OCI-LY3 (cell line): ENCODE data around the gene FCHSD2.
A peak's percentile ranks its signal among the peaks of the same experiment; 100 is the strongest.
"Not testable (repeated sequence)": the region's sequence is repeated elsewhere in the genome, so short reads cannot be mapped to it uniquely, and the experiment has no call there.

Source experiments
- H2AFZ ChIP-seq: fragments of 200-600, 300-600 bp; shearing (Covaris generic); 2 replicates; pipeline ENCODE4 v1.6.0; 2014; ENCODE audit warnings: antibody characterized with exemption, low read depth, low read length
- H3K27ac ChIP-seq: fragments of 200-600, 300-600 bp; sonication (generic); 2 replicates; pipeline ENCODE4 v1.5.1; 2014; ENCODE audit warnings: mild to moderate bottlenecking, low read length, moderate library complexity, mixed read lengths
- H3K27me3 ChIP-seq: fragments of 200-600, 300-600 bp; sonication (generic); 2 replicates; pipeline ENCODE4 v1.6.1; 2014; ENCODE audit warnings: low read depth, low read length, mixed read lengths
- H3K36me3 ChIP-seq: fragments of 200-600, 300-600 bp; sonication (generic); replicated peaks from 2 replicates; pipeline ENCODE3; 2014; ENCODE audit warnings: low read depth, low read length, mixed read lengths
- H3K4me1 ChIP-seq: fragments of 300-600, 200-600 bp; sonication (generic); 2 replicates; pipeline ENCODE4 v1.6.1; 2014; ENCODE audit warnings: low read length, mixed read lengths
- H3K4me2 ChIP-seq: fragments of 200-600, 300-600 bp; sonication (generic); 2 replicates; pipeline ENCODE4 v1.6.1; 2014; ENCODE audit warnings: low read length, mixed read lengths
- H3K4me3 ChIP-seq: fragments of 300-600, 200-600 bp; sonication (generic); 2 replicates; pipeline ENCODE4 v1.5.1; 2014; ENCODE audit warnings: antibody characterized with exemption, mild to moderate bottlenecking, low read length, moderate library complexity
- H3K79me2 ChIP-seq: fragments of 300-600, 200-600 bp; shearing (Covaris generic); 2 replicates; pipeline ENCODE4 v1.6.1; 2014; ENCODE audit warnings: mild to moderate bottlenecking, low read length, mixed read lengths
- H3K9ac ChIP-seq: fragments of 300-600, 200-600 bp; shearing (Covaris generic); 2 replicates; pipeline ENCODE4 v1.6.0; 2014; ENCODE audit warnings: mild to moderate bottlenecking, low read length, moderate library complexity
- H3K9me3 ChIP-seq: fragments of 200-600, 300-600 bp; shearing (Covaris generic); 2 replicates; pipeline ENCODE4 v1.6.1; 2014; ENCODE audit warnings: low read length, mixed read lengths; ENCODE audit not compliant: insufficient read depth
- H4K20me1 ChIP-seq: fragments of 200-600, 300-600 bp; sonication (generic); 2 replicates; pipeline ENCODE4 v1.6.1; 2016; ENCODE audit warnings: low read length, mixed read lengths; ENCODE audit not compliant: insufficient read depth
- EZH2phosphoT487 ChIP-seq: fragments of 200-600 bp; shearing (Covaris generic); IDR thresholded peaks from 2 replicates; pipeline ENCODE4 v1.6.1; 2018; ENCODE audit warnings: antibody characterized with exemption, mixed run types, low read depth
- TF ChIP-seq, protein P1 (sequence below): fragments of 200-600, 300-600 bp; sonication (generic); IDR thresholded peaks from 2 replicates; pipeline ENCODE4 v1.5.1; 2014; ENCODE audit warnings: antibody characterized with exemption, low read length, low read depth

FCHSD2 gene

GRCh38 chr11:72828081-72828567 lies 314.0 kb downstream of the FCHSD2 start:
- Histone ChIP-seq H3K4me1 (peaks cover 13% of the 10 kb centered on the region), H2AFZ (no peak overlapping the region), H3K27ac (no peak overlapping the region), H3K27me3 (no peaks in the 10 kb centered on the region), H3K4me2 (no peak overlapping the region), H3K9ac (no peak overlapping the region), H3K9me3 (no peaks in the 10 kb centered on the region), H3K4me3 (no peak overlapping the region), H4K20me1 (peaks cover 32% of the 10 kb centered on the region), H3K36me3 (peaks cover 53% of the 10 kb centered on the region), H3K79me2 (no peaks in the 10 kb centered on the region)
- TF ChIP-seq, protein P1, sequence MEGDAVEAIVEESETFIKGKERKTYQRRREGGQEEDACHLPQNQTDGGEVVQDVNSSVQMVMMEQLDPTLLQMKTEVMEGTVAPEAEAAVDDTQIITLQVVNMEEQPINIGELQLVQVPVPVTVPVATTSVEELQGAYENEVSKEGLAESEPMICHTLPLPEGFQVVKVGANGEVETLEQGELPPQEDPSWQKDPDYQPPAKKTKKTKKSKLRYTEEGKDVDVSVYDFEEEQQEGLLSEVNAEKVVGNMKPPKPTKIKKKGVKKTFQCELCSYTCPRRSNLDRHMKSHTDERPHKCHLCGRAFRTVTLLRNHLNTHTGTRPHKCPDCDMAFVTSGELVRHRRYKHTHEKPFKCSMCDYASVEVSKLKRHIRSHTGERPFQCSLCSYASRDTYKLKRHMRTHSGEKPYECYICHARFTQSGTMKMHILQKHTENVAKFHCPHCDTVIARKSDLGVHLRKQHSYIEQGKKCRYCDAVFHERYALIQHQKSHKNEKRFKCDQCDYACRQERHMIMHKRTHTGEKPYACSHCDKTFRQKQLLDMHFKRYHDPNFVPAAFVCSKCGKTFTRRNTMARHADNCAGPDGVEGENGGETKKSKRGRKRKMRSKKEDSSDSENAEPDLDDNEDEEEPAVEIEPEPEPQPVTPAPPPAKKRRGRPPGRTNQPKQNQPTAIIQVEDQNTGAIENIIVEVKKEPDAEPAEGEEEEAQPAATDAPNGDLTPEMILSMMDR, result no peak
- no peak for TF ChIP-seq EZH2phosphoT487

GRCh38 chr11:72827656-72828055 lies 314.5 kb downstream of the FCHSD2 start:
- H3K27me3 ChIP-seq, H3K27ac ChIP-seq, H3K4me2 ChIP-seq, H3K9me3 ChIP-seq, H2AFZ ChIP-seq, H3K9ac ChIP-seq, H3K4me3 ChIP-seq, H3K79me2 ChIP-seq: not testable (repeated sequence)
- H4K20me1 ChIP-seq, result peaks cover 32% of the 10 kb centered on the region
- H3K4me1 ChIP-seq, result peaks cover 18% of the 10 kb centered on the region
- H3K36me3 ChIP-seq, result peaks cover 48% of the 10 kb centered on the region

- no peak overlapping the region for H3K4me3 ChIP-seq
- H3K9me3 ChIP-seq, result no peaks in the 10 kb centered on the region
- peaks cover 42% of the 10 kb centered on the region for H3K36me3 ChIP-seq
- H2AFZ ChIP-seq, result no peak overlapping the region
- no peaks in the 10 kb centered on the region for H3K27me3 ChIP-seq
- no peak overlapping the region for H3K9ac ChIP-seq
- no peak overlapping the region for H3K4me2 ChIP-seq
- H3K27ac ChIP-seq, result peak overlapping the region; percentile 41; the same call in 1 of the 2 replicates
- TF ChIP-seq EZH2phosphoT487, result no peak
- TF ChIP-seq, protein P1, result no peak
- H3K4me1 ChIP-seq, result peaks cover 22% of the 10 kb centered on the region
- no peaks in the 10 kb centered on the region for H3K79me2 ChIP-seq
- peaks cover 28% of the 10 kb centered on the region for H4K20me1 ChIP-seq
These were observed 315.1 kb downstream of the FCHSD2 start for GRCh38 chr11:72826942-72827480.

DNA sequence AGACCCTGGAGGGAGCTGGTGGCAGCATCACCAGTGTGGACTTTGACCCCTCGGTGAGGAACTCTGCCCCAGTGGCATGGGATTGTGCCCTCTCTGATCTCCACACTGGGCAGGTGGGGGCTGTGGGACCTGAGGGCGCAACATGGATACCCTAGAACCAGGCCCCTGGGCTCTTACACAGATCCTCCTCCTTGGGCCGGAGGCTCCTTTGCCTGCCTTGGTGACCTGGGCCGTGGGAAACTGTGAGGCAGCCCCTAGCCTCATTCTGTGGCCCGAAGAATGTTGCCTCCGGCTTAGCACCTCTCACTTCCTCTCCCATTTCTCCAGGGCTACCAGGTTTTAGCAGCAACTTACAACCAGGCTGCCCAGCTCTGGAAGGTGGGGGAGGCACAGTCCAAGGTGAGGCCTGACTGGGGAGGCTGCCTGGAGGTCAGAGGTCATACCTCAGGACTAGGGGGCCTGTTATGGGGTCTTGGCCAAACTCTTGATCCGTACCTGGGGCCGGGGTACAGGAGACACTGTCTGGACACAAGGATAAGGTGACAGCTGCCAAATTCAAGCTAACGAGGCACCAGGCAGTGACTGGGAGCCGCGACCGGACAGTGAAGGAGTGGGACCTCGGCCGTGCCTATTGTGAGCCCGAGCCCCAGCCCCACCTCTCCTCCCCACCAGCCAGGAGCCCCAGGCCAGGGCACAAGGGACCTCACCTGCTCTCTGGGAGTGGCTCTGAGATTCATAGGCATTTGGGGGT lies 315.8 kb downstream of the FCHSD2 start:
- Histone ChIP-seq H3K9ac (no peak overlapping the region), H3K4me3 (no peak overlapping the region), H4K20me1 (peaks cover 22% of the 10 kb centered on the region), H3K9me3 (no peaks in the 10 kb centered on the region), H3K79me2 (no peaks in the 10 kb centered on the region), H3K27ac (peak overlapping the region; percentile 41), H3K4me1 (peaks cover 27% of the 10 kb centered on the region), H2AFZ (no peak overlapping the region), H3K4me2 (no peak overlapping the region), H3K36me3 (peaks cover 36% of the 10 kb centered on the region), H3K27me3 (no peaks in the 10 kb centered on the region)
- no peak for TF ChIP-seq EZH2phosphoT487
- TF ChIP-seq, protein P1, result no peak
